Measurements from ENCODE around the gene GPN2.
"Not testable (repeated sequence)": the region's sequence is repeated elsewhere in the genome, so short reads cannot be mapped to it uniquely, and the experiment has no call there.

GPN2 gene

GRCh38 chr1:26900001-26900814 is 10.1 kb upstream of the GPN2 start, which contains the start of gene GPATCH3:
Gene GPATCH3, minus strand, starts transcription at chr1:26900467. Its CDS starts 25 bp downstream, at chr1:26900442.
- peak; percentile 72 for DNase-seq

- no peak for DNase-seq
Observed at GRCh38 chr1:26897351-26897750, 7.3 kb upstream of the GPN2 start.

- DNase-seq, result no peak
Observed at GRCh38 chr1:26894263-26894662, 4.2 kb upstream of the GPN2 start.

- DNase-seq, result no peak
Observed at GRCh38 chr1:26890467-26890796, 349 bp upstream of the GPN2 start.

GRCh38 chr1:26888231-26888630 is 1.9 kb downstream of the GPN2 start:
- no peak for DNase-seq

- no peak for DNase-seq
Observed at GRCh38 chr1:26887125-26887524, 3.0 kb downstream of the GPN2 start.

- DNase-seq, result no peak
Observed at GRCh38 chr1:26882696-26883463, 7.2 kb downstream of the GPN2 start.

GRCh38 chr1:26881611-26882010 is 8.5 kb downstream of the GPN2 start:
- DNase-seq, result not testable (repeated sequence)

GRCh38 chr1:26879793-26880192 is 10.3 kb downstream of the GPN2 start:
- DNase-seq, result no peak

GRCh38 chr1:26877326-26877725 is 12.8 kb downstream of the GPN2 start:
- no peak for DNase-seq

GRCh38 chr1:26874896-26875295 is 15.2 kb downstream of the GPN2 start:
- DNase-seq, result no peak

GRCh38 chr1:26873097-26873496 is 17.0 kb downstream of the GPN2 start:
- not testable (repeated sequence) for DNase-seq

- DNase-seq, result peak; percentile 97
Observed at GRCh38 chr1:26864610-26865480, 25.2 kb downstream of the GPN2 start.

GRCh38 chr1:26863685-26864077 is 26.4 kb downstream of the GPN2 start:
- no peak for DNase-seq

GRCh38 chr1:26862781-26863684 is 27.1 kb downstream of the GPN2 start, which contains the start of gene SFN:
Gene SFN, plus strand, starts transcription at chr1:26863149. Its CDS starts 64 bp downstream, at chr1:26863213.
- DNase-seq, result peak; percentile 63

- DNase-seq, result no peak
Observed at GRCh38 chr1:26861889-26862378, 28.1 kb downstream of the GPN2 start.

GRCh38 chr1:26861286-26861701 is 28.8 kb downstream of the GPN2 start:
- DNase-seq, result no peak

- no peak for DNase-seq
Observed at GRCh38 chr1:26858891-26859640, 31.0 kb downstream of the GPN2 start.

GRCh38 chr1:26858160-26858559 is 31.9 kb downstream of the GPN2 start:
- DNase-seq, result no peak

- DNase-seq, result no peak
Observed at GRCh38 chr1:26857473-26858060, 32.5 kb downstream of the GPN2 start.

All from SHP77 treated with DMSO at 0.1 percent for 48 hours (cell line).